CD4-positive, alpha-beta T cell treated with Interleukin-1 beta for 1 hour (primary cell): Measurements from ENCODE around the gene PDSS2.
"Not testable (repeated sequence)": the region's sequence is repeated elsewhere in the genome, so short reads cannot be mapped to it uniquely, and the experiment has no call there.

Experiments
- DNase-seq, 2 donors: peaks; one replicate each; pipeline ENCODE4 v3.0.0-alpha.2; 2020 to 2022

PDSS2 gene

DNA sequence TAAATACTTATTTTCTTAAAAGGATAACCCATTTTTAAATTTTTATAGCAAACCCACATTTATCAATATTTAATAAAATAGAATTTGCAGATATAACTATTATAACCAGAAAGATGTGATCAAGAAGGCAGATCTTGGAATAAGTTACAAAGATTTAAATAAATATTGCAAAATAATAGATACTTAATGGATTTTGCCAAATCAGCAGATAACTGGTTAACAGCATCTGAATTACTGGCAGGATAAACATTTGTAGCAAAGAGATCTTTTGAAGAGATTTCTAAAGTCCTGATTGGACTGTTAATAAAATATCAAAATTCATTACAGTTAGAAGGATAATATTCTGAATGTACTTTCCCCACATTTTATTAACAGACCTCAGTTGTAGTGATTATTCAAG, 144.2 kb downstream of the PDSS2 start:
- no peak for DNase-seq

DNA sequence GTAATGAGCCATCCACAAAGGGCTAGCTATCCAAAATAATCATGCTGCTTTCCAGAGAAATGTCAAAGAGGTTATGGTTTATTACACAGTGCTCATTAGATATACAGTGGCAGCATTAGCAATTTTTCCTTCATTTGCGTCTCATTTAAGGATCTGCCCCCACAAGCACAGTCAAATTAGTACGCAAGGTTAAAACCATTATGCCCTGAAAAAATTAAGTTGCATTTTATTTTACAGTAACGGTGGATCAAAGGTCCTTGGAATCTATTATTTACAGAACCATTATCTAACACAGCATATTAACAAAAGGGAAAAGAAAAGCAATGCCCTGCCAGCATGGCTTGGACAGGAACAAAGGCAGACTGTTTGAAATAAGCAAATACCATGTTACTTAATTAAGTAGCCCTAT, 144.8 kb downstream of the PDSS2 start:
- no peak for DNase-seq

DNA sequence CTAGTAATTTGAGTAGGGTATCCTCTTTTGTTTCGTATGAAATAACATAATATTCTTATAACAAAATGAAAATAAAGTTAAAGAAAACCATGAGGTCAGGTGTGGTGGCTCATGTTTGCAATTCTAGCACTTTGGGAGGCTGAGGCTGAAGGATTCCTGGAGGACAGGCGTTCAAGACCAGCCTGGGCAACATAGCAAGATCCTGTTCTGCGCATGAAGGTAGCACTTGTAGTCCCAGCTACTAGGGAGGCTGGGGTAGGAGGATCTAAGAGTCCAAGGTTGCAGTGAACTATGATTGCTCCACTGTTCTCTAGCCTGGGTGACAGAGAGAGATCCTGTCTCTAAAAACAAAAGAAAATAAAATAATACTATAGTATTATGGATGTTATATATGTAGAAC, 145.6 kb downstream of the PDSS2 start:
- DNase-seq = no peak

DNA sequence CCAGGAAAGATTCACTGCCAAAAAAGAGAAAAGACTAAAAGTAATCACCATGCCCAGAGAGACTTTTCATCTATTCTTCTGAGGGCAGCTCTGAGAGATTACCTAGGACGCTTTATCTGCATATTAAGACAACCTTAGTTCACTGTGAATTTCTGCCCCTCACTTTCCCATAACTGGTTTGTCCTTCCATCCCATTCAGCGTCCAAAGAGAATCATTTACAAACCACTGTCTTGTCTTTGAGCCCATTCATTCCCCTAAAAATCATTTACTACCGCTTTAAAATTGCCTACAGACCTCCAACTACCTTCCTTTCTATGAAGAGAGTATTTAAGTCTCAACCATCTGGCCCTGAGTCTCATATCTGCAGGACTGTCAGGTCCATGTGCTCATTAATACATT, 149.0 kb downstream of the PDSS2 start:
- no peak for DNase-seq

GRCh38 chr6:107308677-107309076, 150.7 kb downstream of the PDSS2 start:
- DNase-seq = no peak

- not testable (repeated sequence) for DNase-seq
Measured at GRCh38 chr6:107305994-107306393, 153.4 kb downstream of the PDSS2 start.

DNA sequence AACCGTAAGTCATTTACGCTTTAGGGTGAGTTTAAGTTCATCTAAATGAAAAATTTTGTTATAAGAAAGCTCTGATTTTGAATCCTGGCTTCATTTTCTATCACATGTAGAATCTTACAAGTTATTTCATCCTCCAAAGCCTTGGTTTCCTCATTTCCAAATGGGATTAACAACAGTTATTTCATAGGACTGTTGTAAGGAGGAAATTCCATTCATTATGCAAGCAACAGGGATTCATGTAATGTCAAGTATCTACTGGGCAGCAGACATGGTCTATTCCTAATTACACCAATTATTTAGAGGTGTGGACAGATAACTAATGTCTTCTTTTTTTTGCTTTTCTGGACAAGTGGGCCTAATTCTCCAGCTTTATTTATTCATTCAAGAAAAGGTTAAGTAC, 154.0 kb downstream of the PDSS2 start:
- DNase-seq = no peak

GRCh38 chr6:107304421-107305025, 154.8 kb downstream of the PDSS2 start:
- DNase-seq = no peak

DNA sequence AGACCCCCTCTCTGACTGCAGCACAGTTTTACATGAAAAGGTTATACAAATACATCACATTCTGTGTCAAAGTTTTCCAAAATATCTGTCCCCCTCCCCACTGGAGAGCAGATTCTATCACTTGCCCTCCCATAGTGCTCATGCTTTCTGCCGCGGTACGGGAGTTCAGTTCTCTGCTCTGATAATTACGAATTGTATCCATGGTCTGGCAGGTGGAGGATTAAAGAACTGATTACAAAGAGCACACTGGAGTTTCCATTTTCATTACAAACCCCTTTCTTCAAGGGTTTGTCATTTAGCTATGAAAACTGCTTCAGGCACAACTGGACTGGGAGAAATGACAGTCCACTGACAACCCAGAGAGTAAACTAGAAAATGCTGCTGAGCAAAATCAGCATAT, 166.0 kb downstream of the PDSS2 start:
- DNase-seq = no peak

- DNase-seq = no peak
Measured at GRCh38 chr6:107292715-107293271, 166.6 kb downstream of the PDSS2 start.

- no peak for DNase-seq
Measured at GRCh38 chr6:107290491-107290890, 168.9 kb downstream of the PDSS2 start.

DNA sequence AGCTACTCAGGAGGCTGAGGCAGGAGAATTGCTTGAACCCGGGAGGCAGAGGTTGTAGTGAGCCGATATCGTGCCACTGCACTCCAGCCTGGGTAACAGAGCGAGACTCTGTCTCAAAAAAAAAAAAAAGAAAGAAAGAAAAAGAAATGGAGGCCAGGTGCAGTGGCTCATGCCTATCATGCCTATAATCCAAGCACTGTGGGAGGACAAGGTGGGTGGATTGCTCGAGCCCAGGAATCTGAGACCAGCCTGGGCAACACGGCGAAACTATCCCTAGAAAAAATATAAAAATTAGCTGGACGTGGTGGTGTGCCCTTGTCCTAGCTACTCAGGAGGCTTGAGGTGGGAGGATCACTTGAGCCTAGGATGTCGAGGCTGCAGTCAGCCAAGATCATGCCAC, 170.1 kb downstream of the PDSS2 start:
- not testable (repeated sequence) for DNase-seq

- DNase-seq = not testable (repeated sequence)
Measured at GRCh38 chr6:107285683-107286082, 173.7 kb downstream of the PDSS2 start.

GRCh38 chr6:107284805-107285204, 174.6 kb downstream of the PDSS2 start:
- no peak for DNase-seq

DNA sequence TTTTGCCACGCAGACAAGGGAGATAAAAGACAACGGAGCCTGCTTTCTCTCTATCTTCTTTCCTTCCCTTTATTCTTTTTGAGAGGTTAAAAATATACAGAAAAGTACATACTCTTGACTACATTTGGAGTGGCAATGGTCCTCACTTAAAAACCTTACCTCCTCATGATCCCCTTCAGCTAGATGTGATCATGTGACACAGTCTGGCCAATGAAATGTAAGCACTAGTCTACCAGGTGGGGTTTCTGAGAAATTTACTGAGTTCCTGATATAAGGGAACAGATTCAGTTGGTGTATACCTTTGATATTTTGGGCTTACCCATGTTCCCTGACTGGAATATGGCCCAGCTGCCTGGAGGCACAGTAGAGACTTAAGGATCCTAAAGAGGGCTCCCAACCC, 178.6 kb downstream of the PDSS2 start:
- DNase-seq = no peak

DNA sequence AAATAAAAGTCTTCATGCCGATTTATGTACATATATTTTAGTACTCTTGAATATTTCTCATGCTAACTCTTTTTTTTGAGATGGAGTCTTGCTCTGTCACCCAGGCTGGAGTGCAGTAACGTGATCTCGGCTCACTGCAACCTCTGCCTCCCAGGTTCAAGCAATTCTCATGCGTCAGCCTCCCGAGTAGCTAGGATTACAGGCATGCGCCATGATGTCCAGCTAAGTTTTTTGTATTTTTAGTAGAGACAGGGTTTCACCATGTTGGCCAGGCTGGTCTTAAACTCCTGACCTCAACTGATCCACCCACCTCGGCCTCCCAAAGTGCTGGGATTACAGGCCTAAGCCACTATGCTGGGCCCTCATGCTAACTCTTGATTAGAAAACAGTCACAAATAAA, 179.4 kb downstream of the PDSS2 start:
- DNase-seq = not testable (repeated sequence)

GRCh38 chr6:107275330-107275865, 184.0 kb downstream of the PDSS2 start:
- no peak for DNase-seq

- no peak for DNase-seq
Measured at GRCh38 chr6:107274288-107274687, 185.1 kb downstream of the PDSS2 start.

GRCh38 chr6:107272246-107272645, 187.1 kb downstream of the PDSS2 start:
- no peak for DNase-seq

- DNase-seq = no peak
Measured at GRCh38 chr6:107271208-107271790, 188.1 kb downstream of the PDSS2 start.

DNA sequence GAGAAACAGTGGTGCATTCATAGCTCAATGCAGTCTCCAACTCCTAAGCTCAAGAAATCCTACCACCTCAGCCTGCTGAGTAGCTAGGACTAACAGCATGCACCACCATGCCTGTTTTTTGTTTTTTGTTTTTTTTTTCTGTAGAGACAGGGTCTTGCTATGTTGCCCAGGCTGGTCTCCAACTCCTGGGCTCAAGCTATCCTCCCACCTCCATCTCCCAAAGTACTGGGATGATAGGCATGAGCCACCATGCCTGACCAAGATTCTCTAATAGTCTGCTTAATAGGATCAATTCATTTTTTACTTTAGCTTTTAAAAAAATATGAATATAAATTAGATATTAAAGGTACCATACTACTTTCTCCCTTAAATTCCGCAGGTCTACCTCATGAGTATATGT, 191.7 kb downstream of the PDSS2 start:
- no peak for DNase-seq

GRCh38 chr6:107267006-107267405, 192.4 kb downstream of the PDSS2 start:
- no peak for DNase-seq

- DNase-seq = no peak
Measured at GRCh38 chr6:107266563-107266962, 192.8 kb downstream of the PDSS2 start.

DNA sequence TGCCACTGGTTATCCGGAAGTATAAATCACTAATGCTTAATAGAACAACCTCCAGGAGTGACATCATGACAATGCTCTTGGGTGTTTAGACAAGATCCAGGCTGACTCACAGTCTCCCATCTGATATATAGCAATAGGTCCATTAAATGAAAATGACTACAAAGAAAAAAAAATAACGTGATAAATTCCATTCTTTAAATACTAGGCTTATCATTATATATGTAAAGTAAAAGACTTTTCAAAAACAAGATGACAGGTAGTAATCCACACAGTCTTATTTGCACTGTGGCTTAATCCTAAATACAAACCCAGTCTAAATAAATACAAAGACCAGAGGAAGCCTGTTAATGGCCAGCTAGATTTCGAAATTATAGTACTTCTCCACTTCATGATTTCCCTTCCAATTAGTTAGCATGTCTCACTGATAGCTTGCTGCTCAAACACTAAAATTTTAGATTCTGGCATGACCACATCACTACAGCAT, 195.0 kb downstream of the PDSS2 start:
- no peak for DNase-seq
